GM12872 (cell line): ENCODE data around the gene SMIM38.

Experiments
- TF ChIP-seq, protein P1 (sequence below): IDR thresholded peaks from 3 replicates; pipeline ENCODE4 v1.5.1; 2011; ENCODE audit warnings: low read depth, mild to moderate bottlenecking, low read length, moderate library complexity; ENCODE audit not compliant: insufficient read depth

The SMIM38 gene

DNA sequence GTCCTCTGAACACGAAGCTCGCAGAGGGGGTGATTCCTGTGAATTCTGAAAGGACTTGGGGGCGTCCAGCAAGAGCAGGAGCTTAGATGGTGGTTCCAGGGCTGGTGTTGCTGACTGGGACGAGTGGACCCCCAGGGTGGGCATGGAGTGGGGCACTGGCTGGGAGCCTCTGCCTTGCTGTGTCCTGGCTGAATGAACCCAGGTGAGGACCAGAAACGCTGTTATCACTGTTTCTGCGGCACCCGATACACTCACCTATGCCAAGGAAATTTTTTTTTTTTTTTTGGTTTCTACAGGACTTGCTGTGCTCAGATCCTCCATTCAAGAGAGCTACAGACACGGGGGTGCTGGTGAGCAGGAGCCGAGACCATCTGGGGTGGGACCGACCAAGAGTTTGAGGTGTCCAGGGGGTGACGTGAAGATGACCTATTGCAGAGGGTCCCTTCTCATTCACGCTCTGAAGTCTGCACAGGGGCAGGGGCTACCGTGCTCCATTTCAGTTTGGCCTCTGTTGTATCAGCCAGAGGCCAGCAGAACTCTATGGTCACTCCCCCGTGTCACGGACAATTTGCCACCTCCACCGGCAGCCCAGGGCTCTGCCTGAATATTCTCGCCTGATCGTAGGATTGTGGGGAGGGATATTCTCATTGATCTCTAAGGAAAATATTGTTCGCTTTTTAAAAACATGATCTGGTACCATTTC lies 3.6 kb downstream of the SMIM38 start:
- TF ChIP-seq, protein P1, sequence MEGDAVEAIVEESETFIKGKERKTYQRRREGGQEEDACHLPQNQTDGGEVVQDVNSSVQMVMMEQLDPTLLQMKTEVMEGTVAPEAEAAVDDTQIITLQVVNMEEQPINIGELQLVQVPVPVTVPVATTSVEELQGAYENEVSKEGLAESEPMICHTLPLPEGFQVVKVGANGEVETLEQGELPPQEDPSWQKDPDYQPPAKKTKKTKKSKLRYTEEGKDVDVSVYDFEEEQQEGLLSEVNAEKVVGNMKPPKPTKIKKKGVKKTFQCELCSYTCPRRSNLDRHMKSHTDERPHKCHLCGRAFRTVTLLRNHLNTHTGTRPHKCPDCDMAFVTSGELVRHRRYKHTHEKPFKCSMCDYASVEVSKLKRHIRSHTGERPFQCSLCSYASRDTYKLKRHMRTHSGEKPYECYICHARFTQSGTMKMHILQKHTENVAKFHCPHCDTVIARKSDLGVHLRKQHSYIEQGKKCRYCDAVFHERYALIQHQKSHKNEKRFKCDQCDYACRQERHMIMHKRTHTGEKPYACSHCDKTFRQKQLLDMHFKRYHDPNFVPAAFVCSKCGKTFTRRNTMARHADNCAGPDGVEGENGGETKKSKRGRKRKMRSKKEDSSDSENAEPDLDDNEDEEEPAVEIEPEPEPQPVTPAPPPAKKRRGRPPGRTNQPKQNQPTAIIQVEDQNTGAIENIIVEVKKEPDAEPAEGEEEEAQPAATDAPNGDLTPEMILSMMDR, result no peak

DNA sequence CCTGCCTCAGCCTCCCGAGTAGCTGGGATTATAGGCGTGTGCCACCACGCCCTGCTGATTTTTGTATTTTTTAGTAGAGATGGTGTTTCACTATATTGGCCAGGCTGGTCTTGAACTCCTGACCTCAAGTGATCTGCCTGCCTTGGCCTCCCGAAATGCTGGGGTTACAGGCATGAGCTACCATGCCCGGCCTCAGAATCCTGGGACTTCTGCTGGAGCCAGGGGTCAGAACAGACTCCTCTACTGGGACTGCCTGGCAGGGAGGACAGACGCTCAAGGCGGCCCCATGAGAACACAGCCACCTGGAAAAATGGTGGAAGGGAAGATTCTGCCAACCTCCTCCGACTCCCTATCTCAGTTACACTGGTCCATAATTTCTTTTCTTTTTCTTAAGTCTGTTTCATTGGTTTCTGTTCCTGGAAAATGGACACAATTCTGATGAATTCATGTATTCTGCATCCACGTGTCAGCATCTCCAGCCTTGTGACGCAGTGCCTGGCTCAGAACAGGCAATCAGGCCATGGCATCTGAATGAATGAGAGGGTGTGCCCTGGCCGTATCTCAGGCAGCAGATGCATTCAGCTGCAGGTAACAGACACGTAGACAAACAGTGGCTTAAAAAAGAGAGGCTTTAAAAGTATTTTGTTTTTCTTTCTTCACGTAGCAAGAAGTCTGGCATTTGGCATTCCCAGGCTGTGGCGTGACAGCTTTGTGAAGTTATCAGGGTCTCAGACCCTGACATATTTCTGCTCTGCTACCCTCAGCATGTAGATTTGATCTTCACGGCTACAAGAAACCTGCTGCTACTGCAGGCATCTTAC lies 4.8 kb downstream of the SMIM38 start:
- TF ChIP-seq, protein P1, result no peak

DNA sequence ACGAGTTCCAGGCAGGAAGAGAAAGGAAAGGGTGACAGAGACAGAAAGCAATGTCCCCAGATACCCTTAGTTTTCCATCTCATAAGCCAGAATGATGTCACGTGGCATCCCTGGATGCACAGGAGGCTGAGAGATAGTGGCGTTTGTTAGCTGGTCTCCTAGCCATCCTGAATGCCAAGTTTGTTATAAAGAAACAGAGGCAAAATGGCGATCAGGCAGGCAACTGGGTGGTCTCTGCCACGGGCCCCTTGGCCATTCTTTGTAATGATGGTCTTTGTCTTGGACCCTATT lies 5.3 kb downstream of the SMIM38 start:
- TF ChIP-seq, protein P1, result no peak

DNA sequence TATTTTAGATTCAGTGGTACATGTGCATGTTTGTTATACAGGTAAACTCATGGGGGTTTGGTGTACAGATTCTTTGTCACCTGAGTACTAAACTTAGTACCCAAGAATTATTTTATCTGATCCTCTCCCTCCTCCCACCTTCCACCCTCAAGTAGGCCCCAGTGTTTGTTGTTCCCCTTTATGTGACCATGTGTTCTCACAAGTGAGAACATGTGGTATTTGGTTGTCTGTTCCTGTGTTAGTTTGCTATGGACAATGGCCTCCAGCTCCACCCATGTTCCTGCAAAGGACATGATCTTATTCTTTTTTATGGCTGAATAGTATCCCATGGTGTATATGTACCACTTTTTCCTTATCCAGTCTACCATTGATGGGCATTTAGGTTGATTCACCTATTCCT lies 6.8 kb downstream of the SMIM38 start:
- TF ChIP-seq, protein P1, result no peak

DNA sequence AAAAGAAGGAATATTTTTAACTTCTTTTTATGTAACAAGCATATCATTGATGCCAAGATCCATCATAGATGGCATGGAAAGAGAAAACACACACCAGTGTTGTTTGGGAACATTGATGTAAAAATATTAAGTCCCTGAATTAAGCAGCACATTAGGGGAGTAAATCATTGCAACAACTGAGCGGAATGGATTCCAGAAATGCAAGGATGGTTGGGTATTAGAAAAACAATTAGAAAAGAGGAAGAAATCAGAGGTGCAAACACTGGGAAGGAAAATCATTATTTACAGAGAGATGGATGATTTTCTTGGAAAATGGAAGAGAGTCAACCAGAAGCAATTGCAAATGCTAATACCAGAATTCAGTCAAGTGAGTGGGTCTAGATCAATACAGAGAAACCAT lies 8.1 kb downstream of the SMIM38 start:
- TF ChIP-seq, protein P1, result no peak

DNA sequence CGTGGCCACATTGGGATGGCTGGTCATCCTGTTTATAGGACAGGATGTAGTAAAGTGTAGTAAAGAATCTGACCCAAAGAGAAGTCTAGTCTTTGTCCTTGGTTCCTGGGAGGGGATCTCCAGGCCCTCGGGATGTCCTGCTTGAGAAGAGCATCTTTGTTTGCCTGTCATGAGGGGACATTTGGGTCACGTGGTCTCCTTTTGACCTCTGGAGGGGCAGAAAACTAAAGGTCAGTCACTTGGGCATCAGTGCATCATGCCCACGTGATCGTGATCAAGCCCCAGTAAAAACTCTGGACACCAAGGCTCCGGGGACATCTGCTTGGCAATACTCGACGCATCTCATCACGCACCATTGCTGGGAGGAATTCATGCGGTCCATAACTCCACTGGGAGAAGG lies 9.1 kb downstream of the SMIM38 start:
- TF ChIP-seq, protein P1, result no peak

DNA sequence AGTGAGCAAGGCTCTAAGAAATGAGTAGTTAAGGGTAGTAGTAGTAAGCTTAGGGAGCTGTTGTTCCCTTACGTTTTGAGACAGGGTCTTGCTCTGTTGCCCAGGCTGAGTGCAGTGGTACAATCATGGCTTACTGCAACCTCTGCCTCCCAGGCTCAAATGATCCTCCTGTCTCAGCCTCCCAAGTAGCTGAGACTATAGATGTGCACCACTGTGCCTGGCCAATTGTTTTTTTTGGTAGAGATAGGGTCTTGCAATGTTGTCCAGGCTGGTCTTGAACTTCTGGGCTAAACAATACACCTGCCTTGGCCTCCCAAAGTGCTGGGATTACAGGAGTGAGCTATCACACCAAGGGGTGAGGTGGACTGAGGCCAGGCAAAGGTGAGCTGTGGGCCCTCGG lies 10.0 kb downstream of the SMIM38 start:
- TF ChIP-seq, protein P1, result no peak
